Adrenal gland (tissue), 12 donors: ENCODE results near the gene UBE2E2. TPM values are rescaled to one million over a fixed set of nuclear protein-coding genes. Genes with fewer than 3 reads are reported as not detected.

Source experiments
- DNase-seq, 7 donors: peaks; one replicate each; pipeline ENCODE4 v3.0.0-alpha.2; 2019 to 2020
- H3K27ac ChIP-seq, 5 donors: fragments of 200-600 bp; sonication (generic) in 4 of 5; 1 replicate in 3 of 5; 2 replicates in 2 of 5; pipeline versions ENCODE4 v1.5.1 to v1.8.0; 2016 to 2020; ENCODE audit warnings: mild to moderate bottlenecking in 1 of 5
- H3K27me3 ChIP-seq: fragments of 200-600 bp; 2 replicates; pipeline ENCODE4 v1.8.0; 2021
- H3K36me3 ChIP-seq, 2 donors: fragments of 200-600 bp; replicated peaks in 1 of 2; 1 replicate in 1 of 2; 2 replicates in 1 of 2; pipeline versions ENCODE4 v1.5.1 to v1.8.0; 2018 to 2022
- H3K4me1 ChIP-seq, 2 donors: fragments of 200-600 bp; replicated peaks in 1 of 2; 1 replicate in 1 of 2; 2 replicates in 1 of 2; pipeline versions ENCODE4 v1.5.1 to v1.8.0; 2018 to 2021
- H3K4me3 ChIP-seq, 4 donors: fragments of 200-600 bp; sonication (generic) in 3 of 4; one replicate each; pipeline ENCODE4 v1.5.1; 2016 to 2018
- H3K9me3 ChIP-seq, 3 donors: fragments of 200-600 bp; sonication (generic) in 1 of 3; replicated peaks in 1 of 3; 1 replicate in 2 of 3; 2 replicates in 1 of 3; pipeline versions ENCODE4 v1.5.1 to v1.8.0; 2016 to 2021
- POLR2A ChIP-seq, 2 donors: fragments of 450-650 bp; IDR thresholded peaks; one replicate each; pipeline ENCODE4 v1.6.1; 2017; ENCODE audit warnings: antibody characterized with exemption in 2 of 2, mild to moderate bottlenecking in 2 of 2, moderate library complexity in 1 of 2
- WGBS, 4 donors: extraction: QIAGEN DNeasy Blood & Tissue Kit in 2 of 4; methylation state at CpG; one replicate each; pipeline versions ENCODE4 v1.1.5 to v1.1.7; 2013 to 2017; 5-methylcytosine and 5-hydroxymethylcytosine counted together
- intact Hi-C, 2 donors: fragments of 100-400 bp; cut with DNase I; formaldehyde crosslinking; loops; one replicate each; pipeline versions ENCODE4 v1.14.1 to v1.15.0; 2022 to 2023
- polyA plus RNA-seq, 3 donors: library from polyadenylated mRNA; stranded (reverse); fragments of 200-250 nt in 2 of 3; fragments of 350-450 nt in 1 of 3; fragmentation: Illumina TruSeq in 1 of 3; extraction: RNeasy Lipid Tissue Mini Kit (QIAGEN cat#74804) in 1 of 3; gene quantifications; one replicate each; pipeline ENCODE4 v1.2.3, GENCODE V29; 2013 to 2014
- total RNA-seq, 9 donors: library from RNA; depleted of rRNA in 4 of 9; stranded (reverse); fragments of >200 nt in 4 of 9; fragments of 120-200 nt in 1 of 9; fragmentation: NEBNext Ultra II Directional in 1 of 9; extraction: Animal tissue kit (Norgen Biotek cat#: 25700) in 1 of 9; gene quantifications; one replicate each; pipeline versions ENCODE4 v1.1.0 to v1.2.4, GENCODE V29; 2013 to 2023
- TF ChIP-seq, protein P1 (sequence below), 6 experiments: fragments of 450-650 bp in 4 of 6; fragments of 200-600 bp in 2 of 6; sonication (generic) in 1 of 6; IDR thresholded peaks; 1 replicate in 5 of 6; 2 replicates in 1 of 6; pipeline versions ENCODE4 v1.5.1 to v1.8.0; 2016 to 2021; ENCODE audit warnings: antibody characterized with exemption in 6 of 6, mild to moderate bottlenecking in 2 of 6, moderate library complexity in 1 of 6
- donor health status: healthy with polysubstance abuse.
- donor health status: Bipolar disorder and iron deficiency.
- donor health status: DM: yes; HTN: yes; CAD: no.
- donor health status: DM: no; HTN: no; CAD: no.
- donor health status: DM: no; HTN: no; CAD: no.
- donor health status: DM: yes; HTN: yes; CAD: no.

The UBE2E2 gene
- total and polyA plus RNA-seq, 12 donors, result 9.3 to 29.6 (median 20.7) TPM

DNA sequence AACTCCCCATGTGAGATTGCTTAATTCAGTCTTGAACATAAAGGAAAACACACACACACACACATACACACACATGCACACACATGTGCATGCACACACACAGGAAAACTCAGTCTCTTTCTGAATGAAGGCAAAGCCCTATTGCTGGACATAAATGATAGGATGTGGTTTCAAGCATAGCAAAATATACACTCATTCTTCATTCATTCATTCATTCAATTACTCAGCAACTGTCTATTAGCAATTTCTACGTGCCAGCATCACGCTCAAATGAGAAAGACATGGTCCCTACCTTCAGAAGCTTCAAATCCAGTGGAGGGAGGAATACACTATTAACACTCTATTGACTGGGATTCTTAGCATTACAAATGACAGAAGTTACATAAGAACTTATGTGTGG lies 41.8 kb upstream of the UBE2E2 start:
- H3K9me3 ChIP-seq, result no peaks in the 10 kb centered on the region
- intact Hi-C loops, result no loop called here
- no peaks in the 10 kb centered on the region for H3K36me3 ChIP-seq
- no peaks in the 10 kb centered on the region for H3K4me1 ChIP-seq
- H3K27me3 ChIP-seq, result no peaks in the 10 kb centered on the region
- TF ChIP-seq, protein P1, sequence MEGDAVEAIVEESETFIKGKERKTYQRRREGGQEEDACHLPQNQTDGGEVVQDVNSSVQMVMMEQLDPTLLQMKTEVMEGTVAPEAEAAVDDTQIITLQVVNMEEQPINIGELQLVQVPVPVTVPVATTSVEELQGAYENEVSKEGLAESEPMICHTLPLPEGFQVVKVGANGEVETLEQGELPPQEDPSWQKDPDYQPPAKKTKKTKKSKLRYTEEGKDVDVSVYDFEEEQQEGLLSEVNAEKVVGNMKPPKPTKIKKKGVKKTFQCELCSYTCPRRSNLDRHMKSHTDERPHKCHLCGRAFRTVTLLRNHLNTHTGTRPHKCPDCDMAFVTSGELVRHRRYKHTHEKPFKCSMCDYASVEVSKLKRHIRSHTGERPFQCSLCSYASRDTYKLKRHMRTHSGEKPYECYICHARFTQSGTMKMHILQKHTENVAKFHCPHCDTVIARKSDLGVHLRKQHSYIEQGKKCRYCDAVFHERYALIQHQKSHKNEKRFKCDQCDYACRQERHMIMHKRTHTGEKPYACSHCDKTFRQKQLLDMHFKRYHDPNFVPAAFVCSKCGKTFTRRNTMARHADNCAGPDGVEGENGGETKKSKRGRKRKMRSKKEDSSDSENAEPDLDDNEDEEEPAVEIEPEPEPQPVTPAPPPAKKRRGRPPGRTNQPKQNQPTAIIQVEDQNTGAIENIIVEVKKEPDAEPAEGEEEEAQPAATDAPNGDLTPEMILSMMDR (IDR thresholded peaks at IDR 0.05), result no peak
- no peak for TF ChIP-seq POLR2A (IDR thresholded peaks at IDR 0.05)
- H3K27ac ChIP-seq, result no peak overlapping the region
- no peak overlapping the region for H3K4me3 ChIP-seq
- DNase-seq, result no peak
- WGBS, 4 donors, result 89 to 97% (median 93%) methylated on average over 2 of the region's 2 CpGs

DNA sequence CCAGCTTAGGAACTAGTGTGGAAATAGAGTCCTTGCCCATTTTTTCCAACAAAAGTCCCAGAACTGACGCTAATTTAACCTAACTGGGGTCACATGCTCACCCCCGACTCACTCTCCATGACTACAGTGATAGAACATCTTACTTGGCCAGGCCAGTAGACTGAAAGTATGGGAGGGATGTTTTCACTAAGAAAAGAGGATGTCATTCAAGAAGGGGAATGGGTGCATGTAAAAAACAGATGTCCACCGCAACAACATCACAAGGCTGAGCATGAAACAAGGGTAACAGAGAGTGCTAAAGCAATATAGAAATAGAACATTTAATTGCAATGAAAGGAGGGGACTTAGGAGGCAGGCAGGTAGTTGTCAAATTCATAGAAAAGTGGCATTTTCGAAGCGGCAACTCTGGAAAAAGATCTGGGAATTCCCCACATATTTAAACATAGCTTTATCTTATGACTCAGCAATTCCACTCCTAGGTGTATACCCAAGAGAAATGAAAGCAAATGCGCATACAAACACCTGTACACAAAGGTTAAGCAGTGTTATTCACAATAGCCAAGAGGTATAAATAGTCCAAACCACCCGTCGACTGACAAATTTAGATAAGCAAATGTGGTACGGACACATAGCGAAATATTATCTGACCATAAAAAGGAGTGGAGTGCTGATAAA lies 41.1 kb upstream of the UBE2E2 start:
- H3K9me3 ChIP-seq, result no peaks in the 10 kb centered on the region
- no peak for DNase-seq
- H3K36me3 ChIP-seq, result no peaks in the 10 kb centered on the region
- TF ChIP-seq POLR2A (IDR thresholded peaks at IDR 0.05), result no peak
- TF ChIP-seq, protein P1 (IDR thresholded peaks at IDR 0.05), result no peak
- H3K27ac ChIP-seq, result no peak overlapping the region
- no peaks in the 10 kb centered on the region for H3K4me1 ChIP-seq
- 68 to 85% (median 70%) methylated on average over 10 of the region's 10 CpGs for WGBS, 4 donors
- no peaks in the 10 kb centered on the region for H3K27me3 ChIP-seq
- no peak overlapping the region for H3K4me3 ChIP-seq
- intact Hi-C loops, result no loop called here

DNA sequence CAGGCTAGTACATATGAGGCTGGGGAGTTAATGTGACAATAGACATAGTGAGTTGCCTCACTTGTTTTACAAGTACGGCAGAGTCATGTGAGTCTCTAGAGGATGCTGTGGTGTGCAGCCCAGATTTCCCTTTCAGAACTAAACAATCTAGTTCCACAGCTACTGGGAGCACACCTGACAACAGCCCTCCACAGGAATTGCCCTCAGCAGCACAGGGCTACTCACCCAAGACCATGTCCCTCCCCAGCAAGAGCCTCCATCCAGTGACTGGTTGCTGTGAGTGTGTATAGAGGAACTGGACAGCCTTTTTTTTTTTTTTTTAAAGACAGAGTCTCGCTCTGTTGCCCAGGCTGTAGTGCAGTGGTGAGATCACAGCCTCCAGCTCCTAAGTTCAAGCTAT lies 40.2 kb upstream of the UBE2E2 start:
- no peak for DNase-seq
- TF ChIP-seq, protein P1 (IDR thresholded peaks at IDR 0.05), result no peak
- TF ChIP-seq POLR2A (IDR thresholded peaks at IDR 0.05), result no peak
- Histone ChIP-seq H3K9me3 (no peaks in the 10 kb centered on the region), H3K27ac (no peak overlapping the region), H3K27me3 (no peaks in the 10 kb centered on the region), H3K36me3 (no peaks in the 10 kb centered on the region), H3K4me3 (no peak overlapping the region), H3K4me1 (no peaks in the 10 kb centered on the region)
- intact Hi-C loops, result no loop called here
- WGBS, 4 donors, result 74 to 81% (median 78%) methylated on average over 2 of the region's 2 CpGs

DNA sequence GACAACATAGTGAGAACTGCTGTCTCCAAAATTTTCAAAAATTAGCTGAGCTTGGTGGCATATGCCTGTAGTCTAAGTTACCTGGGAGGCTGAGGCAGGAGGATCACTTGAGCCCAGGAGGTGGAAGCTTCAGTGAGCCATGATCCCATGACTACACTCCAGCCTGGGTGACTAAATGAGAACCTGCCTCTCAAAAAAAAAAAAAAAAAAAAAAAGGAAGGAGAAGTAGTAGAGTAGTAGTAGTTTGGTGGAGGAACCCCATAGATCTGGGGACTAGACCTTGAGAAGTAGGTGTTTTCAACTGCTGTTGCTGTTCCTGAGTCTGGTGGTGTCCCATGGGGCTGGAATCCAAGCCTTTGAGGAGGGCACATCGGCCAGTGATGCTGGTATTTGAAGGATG lies 38.4 kb upstream of the UBE2E2 start:
- WGBS, 4 donors, result 70 to 92% (median 80%) methylated on average over 1 of the region's 1 CpG
- intact Hi-C loops, result no loop called here
- TF ChIP-seq, protein P1 (IDR thresholded peaks at IDR 0.05), result no peak
- no peak for TF ChIP-seq POLR2A (IDR thresholded peaks at IDR 0.05)
- H3K4me3 ChIP-seq, result no peak overlapping the region
- H3K27ac ChIP-seq, result no peak overlapping the region
- no peak for DNase-seq
- no peaks in the 10 kb centered on the region for H3K36me3 ChIP-seq
- no peaks in the 10 kb centered on the region for H3K27me3 ChIP-seq
- H3K4me1 ChIP-seq, result no peaks in the 10 kb centered on the region
- no peaks in the 10 kb centered on the region for H3K9me3 ChIP-seq
